ENCODE measurements around the gene SLA2. TPM values are rescaled to one million over a fixed set of nuclear protein-coding genes. Genes with fewer than 3 reads are reported as not detected.

The SLA2 gene
- total and polyA plus RNA-seq, 2 of the 4 experiments (the other 2 are of a cell fraction) = 0.03 TPM; not detected in 1

GRCh38 chr20:36676701-36677421 lies 30.9 kb upstream of the SLA2 start:
- ChIA-PET CTCF (no interaction called here), POLR2A (ENCODE audit: unreplicated experiment) (no interaction called here)
- Histone ChIP-seq H2BK120ac (ENCODE audit: low read depth, low read length) (no peak overlapping the region), H3K4ac (ENCODE audit: low read depth, low read length) (no peak overlapping the region), H3K4me3 (ENCODE audit: insufficient read depth, low read depth, low read length) (no peak overlapping the region), H4K20me1 (ENCODE audit: insufficient read depth, low read length) (no peaks in the 10 kb centered on the region), H2BK20ac (ENCODE audit: low read depth, low read length) (no peak overlapping the region), H3K79me1 (ENCODE audit: low read depth in 1 of 2, low read length in 2 of 2) (no peaks in the 10 kb centered on the region), H3K27me3 (ENCODE audit: control insufficient read depth, insufficient read depth, low read length) (no peaks in the 10 kb centered on the region), H3K4me2 (ENCODE audit: low read depth, low read length) (no peak overlapping the region), H3K14ac (replicated peaks; ENCODE audit: low read depth, low read length) (no peak overlapping the region), H2BK5ac (ENCODE audit: low read depth, low read length, poor library complexity, severe bottlenecking) (no peak overlapping the region), H4K91ac (ENCODE audit: insufficient read depth, low read depth, low read length) (no peak overlapping the region), H3K9ac (ENCODE audit: low read depth, low read length) (no peak overlapping the region), H2BK15ac (ENCODE audit: low read depth, low read length) (no peak overlapping the region), H3K36me3 (ENCODE audit: control insufficient read depth, insufficient read depth, low read length) (peaks cover 10% of the 10 kb centered on the region), H2AK5ac (ENCODE audit: low read depth, low read length) (no peak overlapping the region), H2AK9ac (replicated peaks; ENCODE audit: low read depth, low read length, poor library complexity) (no peak overlapping the region), H3K23ac (ENCODE audit: low read depth, low read length) (no peak overlapping the region), H3K56ac (ENCODE audit: extremely low read depth, insufficient read depth, low read length) (no peak overlapping the region), H3K18ac (ENCODE audit: low read depth, low read length) (no peak overlapping the region), H4K5ac (ENCODE audit: low read depth, low read length) (no peak overlapping the region), H3K9me3 (ENCODE audit: control insufficient read depth, insufficient read depth, low read length) (no peaks in the 10 kb centered on the region), H3K9me1 (ENCODE audit: insufficient read depth, low read length) (no peaks in the 10 kb centered on the region; the same call in 1 of the 2 replicates), H2AFZ (replicated peaks; ENCODE audit: low read length, poor library complexity) (no peak overlapping the region), H4K8ac (ENCODE audit: low read depth in 2 of 2, low read length in 2 of 2) (no peak overlapping the region), H3K4me1 (ENCODE audit: control insufficient read depth, insufficient read depth, low read length) (peaks cover 4% of the 10 kb centered on the region; the same call in 1 of the 2 replicates), H3K27ac (ENCODE audit: insufficient read depth, low read length) (no peak overlapping the region)
- in situ Hi-C loops (cut with MboI; ENCODE audit: low sequenced_read_pairs) = no loop called here
- dilution Hi-C loops (cut with HindIII; ENCODE audit: low sequenced_read_pairs, unreplicated experiment) = no loop called here
- intact Hi-C loops (cut with micrococcal nuclease) = no loop called here
- TF ChIP-seq CEBPB (IDR thresholded peaks at IDR 0.05; ENCODE audit: low read depth, low read length) (no peak), MXI1 (IDR thresholded peaks at IDR 0.05; ENCODE audit: borderline replicate concordance, low read depth, low read length) (no peak), RCOR1 (IDR thresholded peaks at IDR 0.05; ENCODE audit: insufficient replicate concordance, low read length) (no peak), ELK1 (IDR thresholded peaks at IDR 0.05; ENCODE audit: borderline replicate concordance, low read depth, low read length) (no peak), RAD21 (IDR thresholded peaks at IDR 0.05; ENCODE audit: low read length) (no peak), MAFK (IDR thresholded peaks at IDR 0.05; ENCODE audit: low read depth, low read length) (no peak), RFX5 (IDR thresholded peaks at IDR 0.05; ENCODE audit: low read depth, low read length) (no peak), NFE2L2 (IDR thresholded peaks at IDR 0.05; ENCODE audit: low read depth, low read length) (no peak), MAZ (IDR thresholded peaks at IDR 0.05; ENCODE audit: borderline replicate concordance, low read depth, low read length) (no peak)
- TF ChIP-seq, protein P1, sequence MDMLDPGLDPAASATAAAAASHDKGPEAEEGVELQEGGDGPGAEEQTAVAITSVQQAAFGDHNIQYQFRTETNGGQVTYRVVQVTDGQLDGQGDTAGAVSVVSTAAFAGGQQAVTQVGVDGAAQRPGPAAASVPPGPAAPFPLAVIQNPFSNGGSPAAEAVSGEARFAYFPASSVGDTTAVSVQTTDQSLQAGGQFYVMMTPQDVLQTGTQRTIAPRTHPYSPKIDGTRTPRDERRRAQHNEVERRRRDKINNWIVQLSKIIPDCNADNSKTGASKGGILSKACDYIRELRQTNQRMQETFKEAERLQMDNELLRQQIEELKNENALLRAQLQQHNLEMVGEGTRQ (IDR thresholded peaks at IDR 0.05; ENCODE audit: low read depth, low read length) = no peak
- TF ChIP-seq, protein P2, sequence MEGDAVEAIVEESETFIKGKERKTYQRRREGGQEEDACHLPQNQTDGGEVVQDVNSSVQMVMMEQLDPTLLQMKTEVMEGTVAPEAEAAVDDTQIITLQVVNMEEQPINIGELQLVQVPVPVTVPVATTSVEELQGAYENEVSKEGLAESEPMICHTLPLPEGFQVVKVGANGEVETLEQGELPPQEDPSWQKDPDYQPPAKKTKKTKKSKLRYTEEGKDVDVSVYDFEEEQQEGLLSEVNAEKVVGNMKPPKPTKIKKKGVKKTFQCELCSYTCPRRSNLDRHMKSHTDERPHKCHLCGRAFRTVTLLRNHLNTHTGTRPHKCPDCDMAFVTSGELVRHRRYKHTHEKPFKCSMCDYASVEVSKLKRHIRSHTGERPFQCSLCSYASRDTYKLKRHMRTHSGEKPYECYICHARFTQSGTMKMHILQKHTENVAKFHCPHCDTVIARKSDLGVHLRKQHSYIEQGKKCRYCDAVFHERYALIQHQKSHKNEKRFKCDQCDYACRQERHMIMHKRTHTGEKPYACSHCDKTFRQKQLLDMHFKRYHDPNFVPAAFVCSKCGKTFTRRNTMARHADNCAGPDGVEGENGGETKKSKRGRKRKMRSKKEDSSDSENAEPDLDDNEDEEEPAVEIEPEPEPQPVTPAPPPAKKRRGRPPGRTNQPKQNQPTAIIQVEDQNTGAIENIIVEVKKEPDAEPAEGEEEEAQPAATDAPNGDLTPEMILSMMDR (conservative IDR thresholded peaks at IDR 0.05; ENCODE audit: low read depth, low read length) = no peak
- WGBS, 2 experiments (ENCODE audit: extremely low coverage in 2 of 2, insufficient read length in 1 of 2) = 92% methylated on average over 20 of the region's 27 CpGs; no CpG with 5 or more reads in 1 of the 2 experiments
- ATAC-seq (ENCODE audit: low read depth) (no peak), DNase-seq (no peak)
- BruUV-seq (replicated peaks) = no TSS peak

Data from IMR-90 (cell line).